Parathyroid adenoma (tissue), 2 donors: ENCODE results near the gene NKX3-2.

Source experiments
- H2AFZ ChIP-seq: fragments of 300-600 bp; sonication (generic); one replicate; pipeline ENCODE4 v1.7.0; 2017; ENCODE audit warnings: antibody characterized with exemption, mild to moderate bottlenecking
- H3K27ac ChIP-seq: fragments of 300-600 bp; sonication (generic); one replicate; pipeline ENCODE4 v1.7.0; 2017
- H3K27me3 ChIP-seq: fragments of 300-600 bp; sonication (generic); one replicate; pipeline ENCODE4 v1.7.0; 2017; ENCODE audit warnings: low read length; ENCODE audit not compliant: control insufficient read depth, insufficient read depth
- H3K36me3 ChIP-seq: fragments of 300-600 bp; sonication (generic); one replicate; pipeline ENCODE4 v1.7.0; 2017; ENCODE audit warnings: low read length; ENCODE audit not compliant: control insufficient read depth, insufficient read depth
- H3K4me1 ChIP-seq: fragments of 300-600 bp; sonication (generic); one replicate; pipeline ENCODE4 v1.7.0; 2017; ENCODE audit warnings: control low read depth
- H3K4me2 ChIP-seq: fragments of 300-600 bp; sonication (generic); one replicate; pipeline ENCODE4 v1.7.0; 2017; ENCODE audit warnings: low read length
- H3K4me3 ChIP-seq: fragments of 300-600 bp; sonication (generic); one replicate; pipeline ENCODE4 v1.7.0; 2017; ENCODE audit warnings: low read depth, low read length
- H3K79me2 ChIP-seq: fragments of 300-600 bp; sonication (generic); one replicate; pipeline ENCODE4 v1.7.0; 2017; ENCODE audit warnings: control low read depth
- H3K9ac ChIP-seq: fragments of 300-600 bp; sonication (generic); one replicate; pipeline ENCODE4 v1.7.0; 2017; ENCODE audit warnings: mild to moderate bottlenecking
- H3K9me3 ChIP-seq: fragments of 300-600 bp; sonication (generic); one replicate; pipeline ENCODE4 v1.7.0; 2017; ENCODE audit warnings: low read length; ENCODE audit not compliant: control insufficient read depth
- CTCF ChIP-seq: fragments of 300-600 bp; sonication (generic); IDR thresholded peaks from one replicate; pipeline ENCODE4 v1.7.0; 2017; ENCODE audit warnings: antibody characterized with exemption, mild to moderate bottlenecking
- donor health status: primary hyperparathyroidism.

NKX3-2 gene

DNA sequence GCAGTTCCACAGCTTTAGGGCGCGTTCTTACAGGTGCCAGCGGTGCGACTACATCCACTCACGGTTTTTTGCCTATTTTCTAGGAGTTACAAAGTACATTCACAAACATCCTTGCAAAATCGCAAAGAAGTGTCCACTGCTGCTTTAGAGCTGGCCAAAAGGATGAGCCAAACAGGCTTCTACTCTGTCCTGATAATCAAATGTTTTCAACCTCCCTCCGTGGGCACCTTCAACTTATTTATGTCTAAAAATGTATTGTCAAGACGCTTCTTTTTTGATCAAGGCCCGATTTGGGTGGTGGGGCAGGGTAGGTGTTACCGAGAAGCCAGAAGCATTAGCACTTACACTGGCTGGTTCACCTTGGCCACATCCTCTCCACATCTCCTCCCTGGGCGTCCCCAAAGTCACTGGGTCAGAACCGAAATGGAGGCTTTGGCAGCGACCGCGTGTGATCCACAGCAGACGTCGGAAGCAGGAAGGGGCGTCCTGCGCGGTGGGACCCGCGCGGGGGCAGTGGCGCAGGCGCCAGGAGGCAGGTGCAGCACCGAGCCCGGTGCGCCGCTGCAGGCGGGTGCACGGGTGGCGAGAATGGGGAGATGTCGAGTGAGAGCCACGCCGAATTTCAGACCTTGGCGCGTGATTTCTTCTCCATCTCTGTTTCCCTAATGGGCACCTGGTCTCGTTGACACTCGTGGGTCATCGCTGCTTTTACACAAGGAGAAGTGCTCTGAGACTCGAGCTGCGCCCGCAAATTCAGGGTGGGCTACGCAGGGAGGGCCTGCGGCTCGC lies 16.9 kb downstream of the NKX3-2 start:
- Histone ChIP-seq H3K4me3 (no peak overlapping the region), H3K79me2 (no peaks in the 10 kb centered on the region)

GRCh38 chr4:13526658-13527057 lies 17.6 kb downstream of the NKX3-2 start:
- no peak for TF ChIP-seq CTCF
- no peaks in the 10 kb centered on the region for H3K4me1 ChIP-seq
- peaks cover 3% of the 10 kb centered on the region for H3K9me3 ChIP-seq
- no peaks in the 10 kb centered on the region for H3K79me2 ChIP-seq
- H3K36me3 ChIP-seq = peaks cover 3% of the 10 kb centered on the region
- H3K4me3 ChIP-seq = no peak overlapping the region
- no peak overlapping the region for H3K4me2 ChIP-seq
- no peak overlapping the region for H3K9ac ChIP-seq
- H2AFZ ChIP-seq = no peak overlapping the region
- H3K27me3 ChIP-seq = peaks cover 18% of the 10 kb centered on the region
- H3K27ac ChIP-seq = no peak overlapping the region

More for the DNA sequence above, 16.9 kb downstream of the NKX3-2 start:
- Histone ChIP-seq H3K4me2 (no peak overlapping the region), H3K36me3 (peaks cover 3% of the 10 kb centered on the region), H2AFZ (no peak overlapping the region), H3K9me3 (peaks cover 3% of the 10 kb centered on the region), H3K4me1 (no peaks in the 10 kb centered on the region), H3K9ac (no peak overlapping the region), H3K27me3 (peaks cover 18% of the 10 kb centered on the region), H3K27ac (no peak overlapping the region)
- no peak for TF ChIP-seq CTCF

GRCh38 chr4:13525606-13526281 lies 18.6 kb downstream of the NKX3-2 start:
- no peak overlapping the region for H2AFZ ChIP-seq
- no peaks in the 10 kb centered on the region for H3K79me2 ChIP-seq
- peaks cover 3% of the 10 kb centered on the region for H3K36me3 ChIP-seq
- no peak for TF ChIP-seq CTCF
- no peaks in the 10 kb centered on the region for H3K4me1 ChIP-seq
- no peak overlapping the region for H3K27ac ChIP-seq
- no peak overlapping the region for H3K9ac ChIP-seq
- H3K9me3 ChIP-seq = peaks cover 3% of the 10 kb centered on the region
- peaks cover 18% of the 10 kb centered on the region for H3K27me3 ChIP-seq
- H3K4me3 ChIP-seq = no peak overlapping the region
- H3K4me2 ChIP-seq = no peak overlapping the region

DNA sequence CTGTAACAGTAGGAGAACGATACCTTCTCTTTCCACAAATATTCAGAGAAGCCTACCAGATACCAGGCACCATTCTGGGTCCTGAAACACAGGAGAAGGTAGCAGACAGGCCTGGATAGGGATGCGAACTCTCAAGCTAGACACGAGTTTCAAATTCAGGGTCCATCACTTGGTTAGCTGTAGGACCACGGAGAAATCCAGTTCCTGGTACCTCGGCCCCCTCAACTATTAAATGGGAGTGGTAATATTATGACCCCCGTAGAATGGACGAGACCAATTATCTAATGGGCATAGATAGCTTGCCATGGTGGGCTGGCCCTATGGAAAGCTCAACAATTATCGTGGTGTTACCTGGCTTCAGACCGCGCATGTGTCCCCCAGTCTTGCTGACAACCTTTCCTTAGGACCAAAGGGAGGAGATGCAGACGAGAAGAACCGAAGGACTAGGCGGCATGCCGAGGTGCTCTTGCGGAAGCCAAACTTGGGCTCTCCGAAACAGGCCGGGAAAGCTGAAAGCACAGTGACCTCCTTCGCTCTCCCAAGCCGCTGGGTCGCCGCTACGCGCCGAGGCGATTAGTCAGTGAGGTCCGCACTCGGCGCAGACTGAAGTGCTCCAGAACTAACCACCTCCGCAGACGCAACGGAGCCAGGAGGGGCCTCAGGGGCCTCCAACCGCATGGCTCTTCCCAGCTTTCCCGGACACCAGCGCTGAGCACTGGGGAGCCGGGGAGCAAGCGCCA lies 19.6 kb downstream of the NKX3-2 start:
- Histone ChIP-seq H3K9ac (no peak overlapping the region), H3K9me3 (peaks cover 3% of the 10 kb centered on the region), H2AFZ (no peak overlapping the region), H3K79me2 (no peaks in the 10 kb centered on the region), H3K4me1 (no peaks in the 10 kb centered on the region), H3K4me3 (no peak overlapping the region), H3K27ac (no peak overlapping the region), H3K27me3 (peaks cover 22% of the 10 kb centered on the region), H3K36me3 (peaks cover 3% of the 10 kb centered on the region), H3K4me2 (no peak overlapping the region)
- no peak for TF ChIP-seq CTCF
